Subcutaneous abdominal adipose tissue (tissue), 5 donors: ENCODE measurements around the gene ESYT3.
A peak's percentile ranks its signal among the peaks of the same experiment; 100 is the strongest.

ENCODE experiments used
- H3K27ac ChIP-seq: one replicate; pipeline ENCODE4 v1.7.0; 2013; ENCODE audit warnings: low read depth, mild to moderate bottlenecking, inconsistent platforms, low read length, moderate library complexity
- H3K27me3 ChIP-seq, 5 donors: one replicate each; pipeline ENCODE4 v1.7.0; 2013; ENCODE audit warnings: low read length in 5 of 5, inconsistent platforms in 1 of 5; ENCODE audit not compliant: control insufficient read depth in 5 of 5, insufficient read depth in 4 of 5
- H3K36me3 ChIP-seq, 5 donors: one replicate each; pipeline ENCODE4 v1.7.0; 2013; ENCODE audit warnings: low read length in 5 of 5; ENCODE audit not compliant: control insufficient read depth in 5 of 5, insufficient read depth in 5 of 5
- H3K4me1 ChIP-seq, 5 donors: one replicate each; pipeline ENCODE4 v1.7.0; 2013; ENCODE audit warnings: low read length in 5 of 5, mild to moderate bottlenecking in 3 of 5, moderate library complexity in 1 of 5; ENCODE audit not compliant: control insufficient read depth in 5 of 5, insufficient read depth in 5 of 5
- H3K4me3 ChIP-seq, 5 donors: one replicate each; pipeline ENCODE4 v1.7.0; 2013; ENCODE audit warnings: low read length in 5 of 5, low read depth in 1 of 5
- H3K9ac ChIP-seq, 5 donors: one replicate each; pipeline ENCODE4 v1.7.0; 2013; ENCODE audit warnings: low read length in 5 of 5, mild to moderate bottlenecking in 4 of 5, moderate library complexity in 3 of 5
- H3K9me3 ChIP-seq, 5 donors: one replicate each; pipeline ENCODE4 v1.7.0; 2013; ENCODE audit warnings: low read length in 5 of 5; ENCODE audit not compliant: control insufficient read depth in 5 of 5
- donor health status: healthy.
- donor health status: healthy.
- donor health status: healthy.
- donor health status: healthy.
- donor health status: healthy.

ESYT3 gene

GRCh38 chr3:138434276-138434874 lies at the start of gene ESYT3:
TSS of gene ESYT3 (plus strand) at chr3:138434616. CDS start at chr3:138434799, 183 bp downstream.
- Histone ChIP-seq H3K4me1 (peaks cover 0 to 22% (median 21%) of the 10 kb centered on the region in 5 donors), H3K36me3 (no peaks in the 10 kb centered on the region), H3K4me3 (peak within 1 kb of the TSS in 4 of 5 donors; percentile 55 to 72 (median 66)), H3K9ac (no peak within 1 kb of the TSS), H3K9me3 (no peaks in the 10 kb centered on the region), H3K27me3 (peaks cover 16 to 57% (median 31%) of the 10 kb centered on the region in 5 donors), H3K27ac (no peak within 1 kb of the TSS)

- H3K9ac ChIP-seq = no peak overlapping the region
- peaks cover 10 to 69% (median 58%) of the 10 kb centered on the region in 5 donors for H3K4me1 ChIP-seq
- H3K4me3 ChIP-seq = no peak overlapping the region
- peaks cover 0 to 10% (median 0%) of the 10 kb centered on the region in 5 donors for H3K36me3 ChIP-seq
- H3K9me3 ChIP-seq = no peaks in the 10 kb centered on the region
- peak overlapping the region; percentile 91 for H3K27ac ChIP-seq
- no peaks in the 10 kb centered on the region for H3K27me3 ChIP-seq
Observed at GRCh38 chr3:138384976-138385375, 49.4 kb upstream of the ESYT3 start.

- H3K9me3 ChIP-seq = no peaks in the 10 kb centered on the region
- H3K9ac ChIP-seq = peak overlapping the region in 2 of 5 donors; percentile 61 to 68
- peaks cover 0 to 57% (median 42%) of the 10 kb centered on the region in 5 donors for H3K4me1 ChIP-seq
- peak overlapping the region in 2 of 5 donors; percentile 9 to 12 for H3K4me3 ChIP-seq
- H3K36me3 ChIP-seq = peaks cover 0 to 10% (median 0%) of the 10 kb centered on the region in 5 donors
- peak overlapping the region; percentile 94 for H3K27ac ChIP-seq
- no peaks in the 10 kb centered on the region for H3K27me3 ChIP-seq
Observed at GRCh38 chr3:138389144-138389601, 45.2 kb upstream of the ESYT3 start.

- no peaks in the 10 kb centered on the region for H3K27me3 ChIP-seq
- peak overlapping the region in 2 of 5 donors; percentile 61 to 68 for H3K9ac ChIP-seq
- no peaks in the 10 kb centered on the region for H3K9me3 ChIP-seq
- peaks cover 0 to 10% (median 0%) of the 10 kb centered on the region in 5 donors for H3K36me3 ChIP-seq
- H3K4me1 ChIP-seq = peaks cover 0 to 64% (median 44%) of the 10 kb centered on the region in 5 donors
- H3K27ac ChIP-seq = peak overlapping the region; percentile 94
- peak overlapping the region in 1 of 5 donors; percentile 9 for H3K4me3 ChIP-seq
Observed at GRCh38 chr3:138389841-138390581, 44.4 kb upstream of the ESYT3 start.

- H3K9ac ChIP-seq = peak overlapping the region in 1 of 5 donors; percentile 57
- H3K4me1 ChIP-seq = peaks cover 0 to 70% (median 44%) of the 10 kb centered on the region in 5 donors
- H3K27me3 ChIP-seq = no peaks in the 10 kb centered on the region
- peak overlapping the region; percentile 94 for H3K27ac ChIP-seq
- peaks cover 0 to 10% (median 0%) of the 10 kb centered on the region in 5 donors for H3K36me3 ChIP-seq
- H3K4me3 ChIP-seq = no peak overlapping the region
- no peaks in the 10 kb centered on the region for H3K9me3 ChIP-seq
Observed at GRCh38 chr3:138390582-138390932, 43.9 kb upstream of the ESYT3 start.

- peak overlapping the region; percentile 71 for H3K27ac ChIP-seq
- peaks cover 0 to 13% (median 11%) of the 10 kb centered on the region in 5 donors for H3K36me3 ChIP-seq
- H3K9ac ChIP-seq = no peak overlapping the region
- no peaks in the 10 kb centered on the region for H3K27me3 ChIP-seq
- no peak overlapping the region for H3K4me3 ChIP-seq
- no peaks in the 10 kb centered on the region for H3K9me3 ChIP-seq
- H3K4me1 ChIP-seq = peaks cover 0 to 74% (median 44%) of the 10 kb centered on the region in 5 donors
Observed at GRCh38 chr3:138394156-138394555, 40.3 kb upstream of the ESYT3 start.

GRCh38 chr3:138394686-138395085 lies 39.7 kb upstream of the ESYT3 start:
- no peaks in the 10 kb centered on the region for H3K27me3 ChIP-seq
- H3K9me3 ChIP-seq = no peaks in the 10 kb centered on the region
- H3K4me3 ChIP-seq = no peak overlapping the region
- peak overlapping the region; percentile 71 for H3K27ac ChIP-seq
- H3K4me1 ChIP-seq = peaks cover 0 to 68% (median 39%) of the 10 kb centered on the region in 5 donors
- H3K9ac ChIP-seq = no peak overlapping the region
- H3K36me3 ChIP-seq = peaks cover 0 to 18% (median 16%) of the 10 kb centered on the region in 5 donors

GRCh38 chr3:138395865-138396751 lies 38.3 kb upstream of the ESYT3 start:
- Histone ChIP-seq H3K27me3 (no peaks in the 10 kb centered on the region), H3K36me3 (peaks cover 0 to 31% (median 30%) of the 10 kb centered on the region in 5 donors), H3K9ac (peak overlapping the region in 2 of 5 donors; percentile 6 to 55), H3K4me3 (no peak overlapping the region), H3K27ac (peak overlapping the region; percentile 71), H3K9me3 (no peaks in the 10 kb centered on the region), H3K4me1 (peaks cover 0 to 56% (median 27%) of the 10 kb centered on the region in 5 donors)

- Histone ChIP-seq H3K27ac (peak overlapping the region; percentile 71), H3K9ac (peak overlapping the region in 1 of 5 donors; percentile 55), H3K4me1 (peaks cover 0 to 55% (median 27%) of the 10 kb centered on the region in 5 donors), H3K9me3 (no peaks in the 10 kb centered on the region), H3K27me3 (no peaks in the 10 kb centered on the region), H3K36me3 (peaks cover 0 to 39% (median 38%) of the 10 kb centered on the region in 5 donors), H3K4me3 (no peak overlapping the region)
Observed at GRCh38 chr3:138396752-138397410, 37.5 kb upstream of the ESYT3 start.
